Measurements from ENCODE around the gene RTEL1. TPM values are rescaled to one million over a fixed set of nuclear protein-coding genes. Genes with fewer than 3 reads are reported as not detected.

The RTEL1 gene
- total RNA-seq, 1 experiment from 2014 or later, result 58.0 TPM

- no peak for TF ChIP-seq EZH2 (IDR thresholded peaks at IDR 0.05)
- no peak for TF ChIP-seq POLR2A (IDR thresholded peaks at IDR 0.05; ENCODE audit: borderline replicate concordance, extremely low read depth, insufficient read depth, insufficient read length)
- TF ChIP-seq, protein P1, sequence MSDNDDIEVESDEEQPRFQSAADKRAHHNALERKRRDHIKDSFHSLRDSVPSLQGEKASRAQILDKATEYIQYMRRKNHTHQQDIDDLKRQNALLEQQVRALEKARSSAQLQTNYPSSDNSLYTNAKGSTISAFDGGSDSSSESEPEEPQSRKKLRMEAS (IDR thresholded peaks at IDR 0.05), result no peak
- TF ChIP-seq RAD21 (IDR thresholded peaks at IDR 0.05; ENCODE audit: low read depth), result no peak
- TF ChIP-seq EGR1 (IDR thresholded peaks at IDR 0.05; ENCODE audit: low read depth), result no peak
- TF ChIP-seq SP1 (IDR thresholded peaks at IDR 0.05; ENCODE audit: low read depth), result no peak
Measured at GRCh38 chr20:63660622-63661021, 2.5 kb downstream of the RTEL1 start (continued).

DNA sequence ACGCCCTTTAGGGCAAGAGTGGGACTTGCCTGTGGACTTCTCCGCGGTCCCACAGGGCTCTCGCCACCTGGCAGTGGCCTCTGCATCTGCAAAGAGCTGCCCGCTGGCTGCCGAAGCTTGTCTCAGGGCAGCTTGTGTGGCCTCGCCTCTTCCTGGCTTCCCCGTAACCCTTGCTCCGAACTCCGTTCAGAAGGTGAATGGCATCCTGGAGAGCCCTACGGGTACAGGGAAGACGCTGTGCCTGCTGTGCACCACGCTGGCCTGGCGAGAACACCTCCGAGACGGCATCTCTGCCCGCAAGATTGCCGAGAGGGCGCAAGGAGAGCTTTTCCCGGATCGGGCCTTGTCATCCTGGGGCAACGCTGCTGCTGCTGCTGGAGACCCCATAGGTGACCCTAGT, 3.0 kb downstream of the RTEL1 start:
- H3K4me3 ChIP-seq (replicated peaks in 1 of 2; ENCODE audit: low read depth in 1 of 2, low read length in 2 of 2), result no peak overlapping the region
- intact Hi-C loops (cut with micrococcal nuclease), result no loop called here
- peaks cover 10 to 27% of the 10 kb centered on the region in 2 experiments for H3K4me1 ChIP-seq (ENCODE audit: control insufficient read depth in 1 of 2, insufficient read depth in 2 of 2, low read length in 2 of 2)
- no peak overlapping the region for H3K9ac ChIP-seq (ENCODE audit: low read length)
- H3K9me2 ChIP-seq (ENCODE audit: insufficient read depth), result no peaks in the 10 kb centered on the region
- H2AFZ ChIP-seq (ENCODE audit: low read depth, low read length, poor library complexity, severe bottlenecking), result no peak overlapping the region
- no peak overlapping the region for H3K27ac ChIP-seq (ENCODE audit: low read depth, low read length)
- CTCF ChIA-PET, result no interaction called here
- POLR2A ChIA-PET, result no interaction called here
- H3K79me2 ChIP-seq (ENCODE audit: insufficient read depth, low read length), result peaks cover 60% of the 10 kb centered on the region
- no peaks in the 10 kb centered on the region for H3K27me3 ChIP-seq (ENCODE audit: insufficient read depth, low read length)
- ATAC-seq (no peak), DNase-seq (ENCODE audit: low read depth, low spot score) (no peak)
- TF ChIP-seq POLR2AphosphoS5 (IDR thresholded peaks at IDR 0.05; ENCODE audit: low read depth, low read length), result no peak
- TF ChIP-seq EZH2 (IDR thresholded peaks at IDR 0.05), result no peak
- TF ChIP-seq FOSL1 (IDR thresholded peaks at IDR 0.05; ENCODE audit: low read depth), result no peak
- TF ChIP-seq CTCF (IDR thresholded peaks at IDR 0.05 in 2 of 3, conservative IDR thresholded peaks at IDR 0.05 in 1 of 3; ENCODE audit: borderline replicate concordance in 1 of 3, insufficient read depth in 1 of 3, low read depth in 2 of 3, low read length in 2 of 3), result no peak
- no peak for TF ChIP-seq EZH2phosphoT487 (IDR thresholded peaks at IDR 0.05; ENCODE audit: borderline replicate concordance)
- no peak for TF ChIP-seq JUND (IDR thresholded peaks at IDR 0.05)
- no peaks in the 10 kb centered on the region for H3K9me3 ChIP-seq (ENCODE audit: control insufficient read depth in 1 of 2, insufficient read depth in 1 of 2, low read depth in 1 of 2, low read length in 2 of 2)
- no peak overlapping the region for H3K4me2 ChIP-seq (ENCODE audit: low read length)
- H4K20me1 ChIP-seq (ENCODE audit: insufficient read depth), result no peaks in the 10 kb centered on the region
- RAD21 ChIA-PET (ENCODE audit: low non-redundant PET in 1 of 2, low total read pairs in 2 of 2, uncharacterized antibody in 2 of 2, unreplicated experiment in 2 of 2), result no interaction called here
- peaks cover 12 to 23% of the 10 kb centered on the region in 2 experiments for H3K36me3 ChIP-seq (ENCODE audit: control insufficient read depth in 1 of 2, insufficient read depth in 2 of 2, low read length in 2 of 2)
- BruUV-seq (replicated peaks), result no TSS peak

Measured in HCT116 (cell line).